ENCODE data around the gene WASHC2A.
"Not testable (repeated sequence)": the region's sequence is repeated elsewhere in the genome, so short reads cannot be mapped to it uniquely, and the experiment has no call there.

Gene WASHC2A, protein sequence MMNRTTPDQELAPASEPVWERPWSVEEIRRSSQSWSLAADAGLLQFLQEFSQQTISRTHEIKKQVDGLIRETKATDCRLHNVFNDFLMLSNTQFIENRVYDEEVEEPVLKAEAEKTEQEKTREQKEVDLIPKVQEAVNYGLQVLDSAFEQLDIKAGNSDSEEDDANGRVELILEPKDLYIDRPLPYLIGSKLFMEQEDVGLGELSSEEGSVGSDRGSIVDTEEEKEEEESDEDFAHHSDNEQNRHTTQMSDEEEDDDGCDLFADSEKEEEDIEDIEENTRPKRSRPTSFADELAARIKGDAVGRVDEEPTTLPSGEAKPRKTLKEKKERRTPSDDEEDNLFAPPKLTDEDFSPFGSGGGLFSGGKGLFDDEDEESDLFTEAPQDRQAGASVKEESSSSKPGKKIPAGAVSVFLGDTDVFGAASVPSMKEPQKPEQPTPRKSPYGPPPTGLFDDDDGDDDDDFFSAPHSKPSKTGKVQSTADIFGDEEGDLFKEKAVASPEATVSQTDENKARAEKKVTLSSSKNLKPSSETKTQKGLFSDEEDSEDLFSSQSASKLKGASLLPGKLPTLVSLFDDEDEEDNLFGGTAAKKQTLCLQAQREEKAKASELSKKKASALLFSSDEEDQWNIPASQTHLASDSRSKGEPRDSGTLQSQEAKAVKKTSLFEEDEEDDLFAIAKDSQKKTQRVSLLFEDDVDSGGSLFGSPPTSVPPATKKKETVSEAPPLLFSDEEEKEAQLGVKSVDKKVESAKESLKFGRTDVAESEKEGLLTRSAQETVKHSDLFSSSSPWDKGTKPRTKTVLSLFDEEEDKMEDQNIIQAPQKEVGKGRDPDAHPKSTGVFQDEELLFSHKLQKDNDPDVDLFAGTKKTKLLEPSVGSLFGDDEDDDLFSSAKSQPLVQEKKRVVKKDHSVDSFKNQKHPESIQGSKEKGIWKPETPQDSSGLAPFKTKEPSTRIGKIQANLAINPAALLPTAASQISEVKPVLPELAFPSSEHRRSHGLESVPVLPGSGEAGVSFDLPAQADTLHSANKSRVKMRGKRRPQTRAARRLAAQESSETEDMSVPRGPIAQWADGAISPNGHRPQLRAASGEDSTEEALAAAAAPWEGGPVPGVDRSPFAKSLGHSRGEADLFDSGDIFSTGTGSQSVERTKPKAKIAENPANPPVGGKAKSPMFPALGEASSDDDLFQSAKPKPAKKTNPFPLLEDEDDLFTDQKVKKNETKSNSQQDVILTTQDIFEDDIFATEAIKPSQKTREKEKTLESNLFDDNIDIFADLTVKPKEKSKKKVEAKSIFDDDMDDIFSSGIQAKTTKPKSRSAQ (N-terminal part only)

DNA sequence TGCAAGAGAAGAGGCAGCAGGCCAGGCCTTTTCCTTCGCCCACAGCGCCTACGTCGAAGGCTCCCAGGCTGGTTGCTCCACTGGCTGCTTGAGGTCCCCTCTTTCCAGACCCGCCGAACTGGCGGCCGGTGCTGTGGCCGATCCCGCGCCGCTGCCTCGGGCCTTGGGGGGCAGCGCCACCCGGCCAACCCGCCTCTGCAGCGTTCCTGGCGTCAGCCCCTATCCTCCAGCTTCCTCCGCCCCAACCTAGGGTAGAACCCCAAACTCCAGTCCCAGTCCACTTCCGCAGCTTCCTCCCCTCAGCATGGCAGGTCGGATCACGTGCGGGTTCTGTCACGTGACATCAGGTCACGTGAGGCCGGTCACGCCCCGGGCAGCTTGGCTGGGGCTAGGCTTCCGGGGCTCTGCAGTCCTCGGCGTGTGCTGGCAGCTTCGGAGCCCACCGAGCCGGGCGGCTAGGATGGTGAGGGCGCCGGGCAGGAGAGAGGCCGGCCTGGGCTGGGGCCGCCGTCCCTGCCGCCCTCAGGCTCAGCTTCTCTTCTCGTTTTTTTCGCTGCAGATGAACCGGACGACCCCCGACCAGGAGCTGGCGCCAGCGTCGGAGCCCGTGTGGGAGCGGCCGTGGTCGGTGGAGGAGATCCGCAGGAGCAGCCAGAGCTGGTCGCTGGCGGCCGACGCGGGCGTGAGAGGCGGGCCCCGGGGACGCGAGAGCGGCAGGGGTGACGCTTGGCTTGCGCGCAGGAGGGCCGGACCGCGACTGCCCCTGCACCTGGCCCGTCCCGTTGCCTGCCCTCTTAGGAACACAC, at the start of gene WASHC2A:
Gene WASHC2A (plus strand): TSS at position 409 of the 806 bp plus-strand sequence. CDS start 52 bp downstream, at position 461.
- not testable (repeated sequence) for H3K4me1 ChIP-seq (ENCODE audit: low read length); H3K9me3 ChIP-seq (replicated peaks; ENCODE audit: insufficient read depth, low read length); H3F3A ChIP-seq (ENCODE audit: insufficient read depth, low read length); H4K20me1 ChIP-seq (ENCODE audit: insufficient read depth, low read length); H3K36me3 ChIP-seq (replicated peaks; ENCODE audit: insufficient read depth, low read length); H3K9me2 ChIP-seq (replicated peaks; ENCODE audit: insufficient read depth, low read length); H3K27me3 ChIP-seq (replicated peaks; ENCODE audit: insufficient read depth, low read length); H3K79me2 ChIP-seq (ENCODE audit: low read length); H3K27ac ChIP-seq (ENCODE audit: low read length)
- peak within 1 kb of the TSS; percentile 66; the same call in 1 of the 2 replicates for H3K9ac ChIP-seq (ENCODE audit: low read length)
- H2AFZ ChIP-seq (ENCODE audit: low read length): peak within 1 kb of the TSS; percentile 70
- peak; percentile 84 for DNase-seq
- H3K4me2 ChIP-seq (ENCODE audit: low read depth, low read length): peak within 1 kb of the TSS; percentile 37; the same call in 1 of the 2 replicates
- peak within 1 kb of the TSS; percentile 85 for H3K4me3 ChIP-seq (ENCODE audit: low read length)

DNA sequence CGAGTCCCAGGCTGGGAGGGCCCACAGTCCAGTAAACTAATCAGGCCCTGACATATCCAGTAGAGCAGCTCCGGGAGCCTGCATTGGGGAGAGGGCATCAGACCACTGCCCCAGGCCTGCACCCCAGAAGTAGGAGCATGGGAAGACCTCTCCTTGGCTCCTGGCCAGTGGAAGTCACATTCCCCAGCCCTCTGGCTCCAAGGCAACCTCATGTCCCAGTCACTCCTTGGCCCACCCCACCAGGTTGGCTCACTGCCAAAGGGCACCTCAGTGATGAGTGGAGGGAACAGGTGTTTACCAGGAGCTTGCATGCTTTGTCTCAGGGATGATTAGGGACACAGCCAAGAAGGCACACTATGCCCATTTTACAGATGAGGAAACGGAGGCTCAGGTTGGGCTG, 48.5 kb upstream of the WASHC2A start:
- not testable (repeated sequence) for H3K27me3 ChIP-seq (replicated peaks; ENCODE audit: insufficient read depth, low read length); H3K4me1 ChIP-seq (ENCODE audit: low read length); H3K36me3 ChIP-seq (replicated peaks; ENCODE audit: insufficient read depth, low read length); H3K79me2 ChIP-seq (ENCODE audit: low read length); H3K9me2 ChIP-seq (replicated peaks; ENCODE audit: insufficient read depth, low read length); H4K20me1 ChIP-seq (ENCODE audit: insufficient read depth, low read length); H3F3A ChIP-seq (ENCODE audit: insufficient read depth, low read length); H3K9me3 ChIP-seq (replicated peaks; ENCODE audit: insufficient read depth, low read length); H3K4me3 ChIP-seq (ENCODE audit: low read length); H2AFZ ChIP-seq (ENCODE audit: low read length); H3K9ac ChIP-seq (ENCODE audit: low read length); DNase-seq; H3K4me2 ChIP-seq (ENCODE audit: low read depth, low read length); H3K27ac ChIP-seq (ENCODE audit: low read length)

GRCh38 chr10:50020451-50021024, 47.2 kb upstream of the WASHC2A start:
- not testable (repeated sequence) for H3K4me3 ChIP-seq (ENCODE audit: low read length); H4K20me1 ChIP-seq (ENCODE audit: insufficient read depth, low read length); H3K4me2 ChIP-seq (ENCODE audit: low read depth, low read length); DNase-seq; H3K9me2 ChIP-seq (replicated peaks; ENCODE audit: insufficient read depth, low read length); H3K36me3 ChIP-seq (replicated peaks; ENCODE audit: insufficient read depth, low read length); H3F3A ChIP-seq (ENCODE audit: insufficient read depth, low read length); H3K27ac ChIP-seq (ENCODE audit: low read length); H3K9me3 ChIP-seq (replicated peaks; ENCODE audit: insufficient read depth, low read length); H3K9ac ChIP-seq (ENCODE audit: low read length); H2AFZ ChIP-seq (ENCODE audit: low read length); H3K27me3 ChIP-seq (replicated peaks; ENCODE audit: insufficient read depth, low read length); H3K4me1 ChIP-seq (ENCODE audit: low read length); H3K79me2 ChIP-seq (ENCODE audit: low read length)

DNA sequence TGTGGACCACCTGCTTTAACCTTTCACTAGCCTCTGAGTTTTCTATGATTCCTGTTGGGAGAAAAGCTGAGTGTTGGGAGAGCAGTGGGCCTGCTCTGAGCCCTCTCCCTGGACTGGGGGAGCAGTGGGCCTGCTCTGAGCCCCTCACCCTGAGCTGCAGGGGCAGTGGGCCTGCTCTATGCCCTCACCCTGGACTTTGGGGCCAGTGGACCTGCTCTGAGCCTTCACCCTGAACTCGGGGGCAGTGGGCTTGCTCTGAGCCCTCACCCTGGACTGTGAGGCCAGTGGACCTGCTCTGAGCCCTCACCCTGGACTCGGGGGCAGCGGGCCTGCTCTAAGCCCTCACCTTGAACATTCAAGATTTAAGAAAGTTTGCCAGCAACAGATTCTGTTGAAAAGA, 46.1 kb upstream of the WASHC2A start:
- Histone ChIP-seq H3K27me3 (replicated peaks; ENCODE audit: insufficient read depth, low read length) (no peaks in the 10 kb centered on the region), H3K36me3 (replicated peaks; ENCODE audit: insufficient read depth, low read length) (no peaks in the 10 kb centered on the region), H3K4me2 (ENCODE audit: low read depth, low read length) (no peak overlapping the region), H3K27ac (ENCODE audit: low read length) (no peak overlapping the region), H2AFZ (ENCODE audit: low read length) (no peak overlapping the region), H3K9me3 (replicated peaks; ENCODE audit: insufficient read depth, low read length) (no peaks in the 10 kb centered on the region), H3K79me2 (ENCODE audit: low read length) (no peaks in the 10 kb centered on the region), H3K4me1 (ENCODE audit: low read length) (no peaks in the 10 kb centered on the region), H4K20me1 (ENCODE audit: insufficient read depth, low read length) (no peaks in the 10 kb centered on the region), H3K9me2 (replicated peaks; ENCODE audit: insufficient read depth, low read length) (no peaks in the 10 kb centered on the region), H3K9ac (ENCODE audit: low read length) (no peak overlapping the region), H3F3A (ENCODE audit: insufficient read depth, low read length) (no peaks in the 10 kb centered on the region), H3K4me3 (ENCODE audit: low read length) (no peak overlapping the region)
- no peak for DNase-seq
- TF ChIP-seq, protein P1, sequence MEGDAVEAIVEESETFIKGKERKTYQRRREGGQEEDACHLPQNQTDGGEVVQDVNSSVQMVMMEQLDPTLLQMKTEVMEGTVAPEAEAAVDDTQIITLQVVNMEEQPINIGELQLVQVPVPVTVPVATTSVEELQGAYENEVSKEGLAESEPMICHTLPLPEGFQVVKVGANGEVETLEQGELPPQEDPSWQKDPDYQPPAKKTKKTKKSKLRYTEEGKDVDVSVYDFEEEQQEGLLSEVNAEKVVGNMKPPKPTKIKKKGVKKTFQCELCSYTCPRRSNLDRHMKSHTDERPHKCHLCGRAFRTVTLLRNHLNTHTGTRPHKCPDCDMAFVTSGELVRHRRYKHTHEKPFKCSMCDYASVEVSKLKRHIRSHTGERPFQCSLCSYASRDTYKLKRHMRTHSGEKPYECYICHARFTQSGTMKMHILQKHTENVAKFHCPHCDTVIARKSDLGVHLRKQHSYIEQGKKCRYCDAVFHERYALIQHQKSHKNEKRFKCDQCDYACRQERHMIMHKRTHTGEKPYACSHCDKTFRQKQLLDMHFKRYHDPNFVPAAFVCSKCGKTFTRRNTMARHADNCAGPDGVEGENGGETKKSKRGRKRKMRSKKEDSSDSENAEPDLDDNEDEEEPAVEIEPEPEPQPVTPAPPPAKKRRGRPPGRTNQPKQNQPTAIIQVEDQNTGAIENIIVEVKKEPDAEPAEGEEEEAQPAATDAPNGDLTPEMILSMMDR (IDR thresholded peaks at IDR 0.05; ENCODE audit: low read length): no peak
- no peak for TF ChIP-seq EZH2 (optimal IDR thresholded peaks at IDR 0.05; ENCODE audit: low read depth, low read length)
- TF ChIP-seq EZH2phosphoT487 (IDR thresholded peaks at IDR 0.05; ENCODE audit: low read length): no peak

DNA sequence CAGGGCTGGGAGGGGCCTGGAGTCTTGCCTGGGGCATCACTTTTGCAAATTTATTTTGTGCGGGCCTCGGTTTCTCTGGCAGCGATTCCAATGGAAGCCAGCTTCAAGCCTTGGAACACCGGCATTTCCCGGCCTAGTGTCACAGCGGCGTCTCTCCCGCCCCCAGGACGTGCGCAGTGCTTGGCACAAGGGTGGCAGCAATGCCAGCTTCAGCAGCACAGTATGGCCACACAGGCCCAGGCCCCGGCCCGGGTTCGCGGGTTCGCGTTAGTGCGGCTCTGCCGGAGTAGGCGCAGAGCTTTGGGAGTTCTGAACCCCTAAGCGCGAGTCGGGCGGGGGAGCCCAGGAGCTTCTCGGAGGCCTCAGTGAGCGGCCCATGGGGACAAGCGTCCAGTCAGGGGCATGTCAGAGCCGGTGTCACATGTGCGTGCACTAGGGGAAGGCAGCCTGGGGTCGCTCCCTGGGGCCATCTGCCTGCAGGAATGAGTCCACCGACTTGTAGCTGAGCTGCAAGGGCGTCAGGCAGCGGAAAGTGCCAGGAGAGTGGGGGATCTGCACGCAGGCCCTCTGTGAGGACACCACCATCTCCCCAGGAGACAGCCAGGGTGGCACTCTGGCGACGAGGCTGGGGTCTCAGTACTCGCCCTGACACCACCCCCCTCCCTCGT, 42.9 kb upstream of the WASHC2A start:
- not testable (repeated sequence) for H3K9ac ChIP-seq (ENCODE audit: low read length); H3K4me2 ChIP-seq (ENCODE audit: low read depth, low read length); H2AFZ ChIP-seq (ENCODE audit: low read length); DNase-seq; H3F3A ChIP-seq (ENCODE audit: insufficient read depth, low read length); H3K27me3 ChIP-seq (replicated peaks; ENCODE audit: insufficient read depth, low read length); H3K9me2 ChIP-seq (replicated peaks; ENCODE audit: insufficient read depth, low read length); H3K4me1 ChIP-seq (ENCODE audit: low read length); H4K20me1 ChIP-seq (ENCODE audit: insufficient read depth, low read length); H3K4me3 ChIP-seq (ENCODE audit: low read length); H3K36me3 ChIP-seq (replicated peaks; ENCODE audit: insufficient read depth, low read length); H3K9me3 ChIP-seq (replicated peaks; ENCODE audit: insufficient read depth, low read length); H3K27ac ChIP-seq (ENCODE audit: low read length); H3K79me2 ChIP-seq (ENCODE audit: low read length)

All from MM.1S (cell line).